ENCODE data around the gene PHC2.

PHC2 gene

GRCh38 chr1:33469691-33470090 lies 38.8 kb upstream of the PHC2 start:
- DNase-seq (ENCODE audit: low read depth) = no peak
- no peak overlapping the region for H3K4me3 ChIP-seq (ENCODE audit: low read length)
- no peak for TF ChIP-seq CTCF (conservative IDR thresholded peaks at IDR 0.05; ENCODE audit: low read length)

DNA sequence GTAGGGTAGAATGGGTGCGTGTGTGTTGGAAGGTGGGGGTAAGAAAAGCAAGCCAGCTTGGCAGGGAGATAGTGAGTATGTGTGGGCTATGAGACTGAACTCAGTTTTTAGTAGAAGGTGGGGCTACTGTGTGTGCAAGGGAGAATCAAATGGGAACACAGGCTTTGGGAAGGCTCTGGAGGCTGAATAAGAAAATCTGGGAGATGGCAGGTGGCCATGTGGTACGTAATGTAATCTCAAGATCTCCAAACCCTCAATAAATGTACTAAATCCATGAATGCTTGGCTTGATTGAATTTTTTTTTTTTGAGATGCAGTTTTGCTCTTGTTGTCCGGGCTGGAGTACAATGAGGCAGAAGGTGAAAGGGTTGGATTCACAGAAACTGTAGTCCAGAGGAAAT lies 38.1 kb upstream of the PHC2 start:
- TF ChIP-seq CTCF (conservative IDR thresholded peaks at IDR 0.05; ENCODE audit: low read length) = no peak
- no peak for DNase-seq (ENCODE audit: low read depth)
- no peak overlapping the region for H3K4me3 ChIP-seq (ENCODE audit: low read length)

DNA sequence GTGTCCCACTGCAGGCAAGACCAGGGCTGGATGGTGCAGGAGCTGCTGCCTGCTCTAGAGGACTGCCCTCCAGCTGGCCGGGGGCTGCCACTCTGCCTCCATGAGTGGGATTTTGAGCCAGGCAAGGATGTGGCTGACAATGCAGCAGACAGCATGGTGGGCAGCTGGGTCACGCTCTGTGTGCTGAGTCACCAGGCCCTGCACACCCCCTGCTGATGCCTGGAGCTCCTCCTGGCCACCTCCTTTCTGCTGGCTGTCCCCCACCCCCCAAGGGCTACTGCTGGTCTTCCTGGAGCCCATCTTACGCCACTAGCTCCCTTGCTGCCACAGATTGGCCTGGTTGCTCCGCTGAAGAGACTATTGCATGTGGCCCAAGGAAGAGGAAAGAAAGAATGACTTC lies 37.6 kb upstream of the PHC2 start:
- no peak for DNase-seq (ENCODE audit: low read depth)
- no peak overlapping the region for H3K4me3 ChIP-seq (ENCODE audit: low read length)
- TF ChIP-seq CTCF (conservative IDR thresholded peaks at IDR 0.05; ENCODE audit: low read length) = no peak

- no peak for TF ChIP-seq CTCF (conservative IDR thresholded peaks at IDR 0.05; ENCODE audit: low read length)
- no peak overlapping the region for H3K4me3 ChIP-seq (ENCODE audit: low read length)
- DNase-seq (ENCODE audit: low read depth) = no peak
These were observed 37.1 kb upstream of the PHC2 start for GRCh38 chr1:33468011-33468410.

DNA sequence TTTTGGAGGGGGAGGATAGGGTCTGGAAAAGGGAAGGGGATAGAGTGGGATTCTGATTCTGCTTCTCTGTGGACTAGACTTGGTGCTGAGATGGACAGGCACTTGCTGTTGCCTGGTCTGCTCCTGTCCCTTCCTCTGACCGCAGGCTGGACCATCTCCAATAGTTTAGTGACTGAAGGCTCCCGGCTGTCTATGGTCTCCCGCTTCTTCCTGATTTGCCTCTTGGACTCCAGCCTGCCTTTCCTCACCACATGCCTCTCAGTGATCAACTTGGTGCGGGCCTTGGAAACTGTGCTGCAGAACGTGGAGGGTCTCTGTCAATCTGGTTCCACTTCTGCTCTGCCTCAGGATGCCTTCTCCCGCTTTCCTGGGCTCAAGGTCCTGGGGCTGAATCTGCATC lies 35.3 kb upstream of the PHC2 start:
- TF ChIP-seq CTCF (conservative IDR thresholded peaks at IDR 0.05; ENCODE audit: low read length) = no peak
- no peak overlapping the region for H3K4me3 ChIP-seq (ENCODE audit: low read length)
- DNase-seq (ENCODE audit: low read depth) = no peak

GRCh38 chr1:33465316-33465715 lies 34.4 kb upstream of the PHC2 start:
- no peak overlapping the region for H3K4me3 ChIP-seq (ENCODE audit: low read length)
- TF ChIP-seq CTCF (conservative IDR thresholded peaks at IDR 0.05; ENCODE audit: low read length) = no peak
- no peak for DNase-seq (ENCODE audit: low read depth)

DNA sequence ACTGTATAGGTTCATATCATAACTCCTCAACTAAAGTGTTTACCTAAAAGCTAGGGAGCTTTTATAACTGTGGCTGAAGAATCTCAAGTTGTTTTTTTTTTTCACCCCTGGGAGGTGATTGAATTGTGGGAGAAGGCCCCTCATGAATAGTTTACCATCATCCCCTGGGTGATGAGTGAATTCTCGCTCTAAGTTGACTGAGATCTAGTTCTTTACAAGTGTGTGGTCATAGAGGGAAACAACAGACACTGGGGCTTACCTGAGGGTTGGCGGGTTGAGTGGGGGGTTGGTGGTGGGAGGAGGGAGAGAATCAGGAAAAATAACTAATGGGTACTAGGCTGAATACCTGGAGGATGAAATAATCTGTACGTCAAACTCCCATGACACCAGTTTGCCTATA lies 33.7 kb upstream of the PHC2 start:
- no peak for TF ChIP-seq CTCF (conservative IDR thresholded peaks at IDR 0.05; ENCODE audit: low read length)
- no peak for DNase-seq (ENCODE audit: low read depth)
- no peak overlapping the region for H3K4me3 ChIP-seq (ENCODE audit: low read length)
